CD4-positive, alpha-beta T cell treated with Interleukin-6 for 4 hours (primary cell): Measurements from ENCODE around the gene ZGLP1.
"Not testable (repeated sequence)": the region's sequence is repeated elsewhere in the genome, so short reads cannot be mapped to it uniquely, and the experiment has no call there.

Source experiments
- DNase-seq: peaks from one replicate; pipeline ENCODE4 v3.0.0-alpha.2; 2020; ENCODE audit warnings: mixed read lengths

The ZGLP1 gene

DNA sequence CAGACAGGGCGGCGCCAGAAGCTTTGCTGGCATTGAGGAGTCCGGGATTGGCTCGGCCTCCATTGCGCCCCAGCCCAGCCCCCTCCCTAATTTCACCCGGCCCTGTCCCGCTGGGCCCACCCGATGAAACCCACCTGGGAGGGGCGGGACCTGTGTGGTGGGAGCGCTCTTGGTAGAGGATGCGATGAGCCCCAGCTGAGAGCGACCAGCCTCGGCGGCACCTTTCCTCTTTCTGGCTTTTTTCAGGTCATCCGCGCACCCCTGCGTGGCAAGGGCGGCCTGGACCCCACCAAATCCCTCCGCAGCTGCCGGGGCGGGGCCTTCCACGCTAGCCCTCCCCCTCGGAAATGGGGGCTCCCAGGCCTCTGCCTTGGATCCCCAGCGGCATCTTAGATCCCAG, at the start of gene ZGLP1:
TSS of gene ZGLP1 (minus strand) at position 393 of the 400 bp plus-strand sequence.
- no peak for DNase-seq

DNA sequence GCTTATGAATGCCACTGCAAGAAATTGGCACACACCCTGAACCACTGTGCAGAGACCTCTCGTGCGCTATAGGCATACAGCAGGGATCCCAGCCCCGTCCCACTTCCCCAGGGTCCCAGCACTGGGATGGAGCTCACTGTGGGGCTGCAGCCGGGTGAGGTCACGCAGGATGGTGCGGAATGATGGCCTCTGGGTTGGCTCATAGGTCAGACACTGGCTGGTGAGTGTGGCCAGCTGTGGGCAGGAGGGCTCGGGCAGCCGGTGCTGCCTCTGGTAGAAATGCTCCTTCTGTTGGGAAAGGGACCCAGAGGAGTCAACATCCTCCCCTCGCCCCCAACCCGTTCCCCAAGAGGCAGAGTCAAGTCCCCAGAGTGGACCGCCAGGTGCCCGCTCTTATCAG, 46.8 kb upstream of the ZGLP1 start:
- DNase-seq: no peak

DNA sequence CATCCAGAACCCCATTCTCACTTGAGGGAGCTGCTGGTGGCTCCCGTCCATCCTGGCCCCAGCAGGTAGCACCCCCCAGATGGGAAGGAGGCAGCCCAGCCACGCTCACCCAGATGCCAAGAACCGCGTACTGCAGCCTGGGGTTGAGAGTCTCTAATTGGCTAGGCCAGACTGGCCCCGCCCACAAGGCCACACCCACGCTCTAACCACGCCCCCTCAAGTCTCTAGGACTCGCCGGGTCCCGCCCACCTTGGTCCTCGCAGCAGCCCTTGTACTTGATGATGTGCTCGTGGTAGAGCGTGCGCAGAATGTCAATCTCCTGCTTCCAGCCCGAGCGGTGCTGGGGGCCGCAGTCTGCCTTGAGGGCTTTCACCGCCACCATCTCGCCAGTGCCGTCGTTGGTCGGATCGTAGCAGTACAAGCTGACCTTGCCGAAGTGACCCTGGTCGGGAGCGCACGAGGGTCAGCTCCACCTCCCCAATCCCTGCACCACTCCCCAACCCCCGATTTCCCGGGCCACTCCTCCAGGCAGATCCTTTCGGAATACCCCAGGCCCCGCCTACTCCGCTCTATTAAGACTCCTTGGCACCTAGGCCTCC, 44.3 kb upstream of the ZGLP1 start:
- DNase-seq: peak; percentile 20

DNA sequence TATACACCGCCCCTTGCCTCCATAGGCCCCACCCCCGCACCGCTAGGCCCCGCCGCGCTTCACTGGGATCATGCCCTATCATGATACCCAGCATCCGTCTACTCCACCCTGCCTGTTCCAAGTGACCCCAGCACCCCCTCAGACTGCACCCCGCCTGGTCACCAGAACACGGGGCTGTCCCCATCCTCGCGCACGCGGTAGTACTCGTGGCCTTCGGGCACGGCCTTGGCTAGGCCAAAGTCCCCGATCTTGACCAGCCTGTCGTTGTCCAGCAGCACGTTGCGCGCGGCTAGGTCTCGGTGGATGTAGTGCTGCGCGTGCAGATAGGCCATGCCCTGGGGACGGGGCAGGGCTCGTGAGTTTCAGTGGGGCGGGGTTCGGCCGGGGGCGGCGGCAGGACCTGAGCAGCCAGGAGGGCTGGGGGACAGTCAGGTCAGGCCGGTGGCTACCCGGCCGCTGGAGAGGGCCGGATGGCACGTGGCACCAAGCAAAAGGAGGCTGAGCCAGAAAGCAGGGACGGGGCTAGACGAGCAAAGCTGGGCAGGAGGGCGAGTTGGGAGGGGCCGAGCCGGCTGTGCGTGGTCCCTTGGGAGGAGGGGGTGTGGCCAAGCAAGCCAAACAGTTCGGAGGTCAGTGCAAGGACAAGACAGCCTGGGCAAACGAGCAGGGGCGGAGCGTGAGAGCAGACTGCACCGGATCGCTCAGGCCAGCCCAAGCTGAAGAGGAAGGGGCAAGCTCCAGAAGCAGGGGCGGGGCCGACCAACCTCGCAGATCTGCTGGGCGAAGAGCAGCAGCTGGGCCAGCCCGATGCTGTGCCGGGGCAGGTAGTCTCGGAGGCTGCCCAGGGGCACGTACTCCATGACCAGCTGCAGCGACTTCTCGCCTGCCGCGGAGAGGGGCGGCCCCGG, 43.4 kb upstream of the ZGLP1 start:
- no peak for DNase-seq

DNA sequence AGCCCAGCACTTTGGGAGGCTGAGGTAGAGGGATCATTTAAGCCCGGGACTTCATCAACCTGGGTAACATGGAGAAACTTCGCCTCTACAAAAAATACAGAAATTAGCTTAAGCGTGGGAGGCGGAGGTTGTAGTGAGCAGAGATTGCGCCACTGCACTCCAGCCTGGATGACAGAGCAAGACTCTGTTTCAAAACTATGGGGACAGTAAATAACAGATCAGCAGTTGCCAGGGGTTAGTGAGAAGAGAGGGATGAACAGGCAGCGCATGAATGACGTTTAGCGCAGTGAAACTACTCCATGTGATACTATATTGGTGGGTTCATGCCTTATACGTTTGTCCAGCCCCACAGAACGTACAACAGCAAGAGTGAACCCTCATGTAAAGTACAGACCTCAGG, 36.9 kb upstream of the ZGLP1 start:
- DNase-seq: no peak

DNA sequence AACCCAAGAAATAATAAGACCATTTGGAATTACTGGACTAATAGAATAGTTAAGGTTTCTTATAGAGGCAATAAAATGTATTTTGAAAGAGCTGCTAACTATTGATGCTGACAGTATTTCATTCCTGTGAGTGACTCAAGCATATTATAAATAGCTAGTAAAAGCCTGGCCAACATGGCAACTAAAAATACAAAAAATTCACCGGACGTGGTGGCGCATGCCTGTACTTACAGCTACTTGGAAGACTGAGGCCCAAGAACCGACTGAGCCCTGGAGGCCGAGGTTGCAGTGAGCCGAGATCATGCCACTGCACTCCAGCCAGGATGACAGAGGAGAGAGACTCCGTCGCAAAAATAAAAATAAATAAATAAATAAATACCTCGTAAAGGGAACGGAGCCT, 35.2 kb upstream of the ZGLP1 start:
- no peak for DNase-seq

DNA sequence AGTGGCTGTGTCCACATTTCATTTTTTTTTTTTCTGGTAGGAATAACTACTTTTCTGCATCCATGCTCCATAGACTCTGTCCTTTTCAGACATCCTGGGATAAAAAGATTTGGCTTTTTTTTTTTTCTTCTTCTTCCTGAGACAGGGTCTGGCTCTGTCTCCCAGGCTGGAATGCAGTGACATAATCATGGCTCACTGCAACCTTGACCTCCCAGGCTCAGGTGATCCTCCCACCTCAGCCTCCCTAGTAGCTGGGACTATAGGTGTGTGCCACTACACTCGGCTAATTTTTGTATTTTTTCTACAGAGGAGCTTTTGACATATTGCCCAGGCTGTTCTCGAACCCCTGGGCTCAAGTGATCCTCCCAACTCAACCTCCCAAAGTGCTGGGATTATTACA, 33.9 kb upstream of the ZGLP1 start:
- no peak for DNase-seq

DNA sequence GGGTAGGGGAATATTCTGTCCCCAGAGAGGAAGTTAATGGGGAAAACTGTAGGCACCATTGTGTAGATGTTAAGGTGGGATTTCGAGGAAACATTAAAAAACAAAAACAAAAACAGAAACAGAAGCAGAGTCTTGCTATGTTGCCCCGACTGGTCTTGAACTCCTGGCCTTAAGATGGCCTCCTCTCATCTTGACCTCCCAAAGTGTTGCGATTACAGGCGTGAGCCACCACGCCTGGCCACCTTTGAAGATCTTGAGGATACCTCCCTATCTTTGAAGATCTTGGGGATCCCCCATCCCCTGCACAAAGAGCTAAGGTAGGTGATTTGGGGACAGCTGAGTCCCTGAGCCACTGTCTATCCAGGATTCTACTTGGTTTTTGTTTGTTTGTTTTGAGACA, 30.4 kb upstream of the ZGLP1 start:
- DNase-seq: no peak

DNA sequence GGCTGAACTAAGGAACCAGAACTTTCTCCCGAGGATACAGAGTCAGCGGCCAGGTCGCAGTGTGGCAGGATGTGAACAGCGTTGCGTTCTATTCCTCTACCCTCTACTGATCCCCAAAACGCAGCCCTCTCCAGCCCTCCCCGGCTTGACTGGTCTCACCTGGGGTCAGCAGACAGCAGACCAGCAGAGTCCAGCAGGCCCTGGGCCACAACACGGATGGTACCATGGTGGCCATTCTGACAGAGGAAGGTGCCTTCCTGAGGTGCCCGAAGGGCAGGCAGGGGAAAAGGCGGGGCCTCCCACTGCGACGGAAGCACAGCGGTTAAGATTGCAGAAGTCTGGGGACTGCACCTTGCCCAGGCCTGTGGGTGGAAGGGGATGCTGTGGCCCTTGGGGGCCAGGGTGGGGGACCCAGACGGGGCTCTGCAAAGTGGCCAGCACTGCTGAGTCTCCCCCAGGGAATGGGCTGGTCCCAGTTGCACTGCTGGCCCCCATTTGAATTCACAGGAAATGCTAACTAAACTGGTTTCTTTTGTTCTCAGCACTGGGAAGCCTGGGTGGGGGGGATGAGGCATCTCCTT, 29.9 kb upstream of the ZGLP1 start, which contains the start of gene ICAM3:
TSS of gene ICAM3 (minus strand) at position 245 of the 581 bp plus-strand sequence. CDS start at position 235, 10 bp downstream.
- DNase-seq: peak; percentile 75

DNA sequence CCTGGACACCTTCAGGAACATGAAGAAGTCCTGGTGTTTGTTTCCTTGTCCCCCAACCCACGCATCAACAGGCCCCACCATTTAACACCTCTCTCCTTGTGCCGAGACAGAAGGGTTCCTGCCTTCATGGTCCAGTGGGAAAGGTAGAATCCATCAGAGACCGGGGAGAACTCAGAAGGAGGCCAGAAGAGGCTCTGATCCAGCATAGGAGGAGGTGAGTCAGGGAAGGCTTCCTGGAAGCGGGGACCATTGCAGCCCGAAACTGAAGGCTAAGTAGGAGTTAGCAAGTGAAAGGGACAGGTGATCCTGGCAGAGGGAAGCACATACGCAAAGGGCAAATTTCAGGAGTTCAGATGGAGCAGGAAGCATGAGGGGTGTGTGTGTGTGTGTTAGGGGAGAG, 29.3 kb upstream of the ZGLP1 start:
- DNase-seq: no peak

DNA sequence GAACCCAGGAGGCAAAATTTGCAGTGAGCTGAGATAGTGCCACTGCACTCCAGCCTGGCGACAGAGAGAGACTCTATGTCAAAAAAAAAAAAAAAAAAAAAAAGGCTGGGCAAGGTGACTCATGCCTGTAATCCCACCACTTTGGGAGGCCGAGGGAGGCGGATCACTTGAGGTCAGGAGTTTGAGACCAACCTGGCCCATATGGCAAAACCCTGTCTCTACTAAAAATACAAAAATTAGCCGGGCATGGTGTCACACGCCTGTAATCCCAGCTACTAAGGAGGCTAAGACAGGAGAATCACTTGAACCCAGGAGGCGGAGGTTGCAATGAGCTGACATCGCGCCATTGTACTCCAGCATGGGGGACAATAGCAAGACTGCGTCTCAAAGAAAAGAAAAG, 27.1 kb upstream of the ZGLP1 start:
- DNase-seq: not testable (repeated sequence)

DNA sequence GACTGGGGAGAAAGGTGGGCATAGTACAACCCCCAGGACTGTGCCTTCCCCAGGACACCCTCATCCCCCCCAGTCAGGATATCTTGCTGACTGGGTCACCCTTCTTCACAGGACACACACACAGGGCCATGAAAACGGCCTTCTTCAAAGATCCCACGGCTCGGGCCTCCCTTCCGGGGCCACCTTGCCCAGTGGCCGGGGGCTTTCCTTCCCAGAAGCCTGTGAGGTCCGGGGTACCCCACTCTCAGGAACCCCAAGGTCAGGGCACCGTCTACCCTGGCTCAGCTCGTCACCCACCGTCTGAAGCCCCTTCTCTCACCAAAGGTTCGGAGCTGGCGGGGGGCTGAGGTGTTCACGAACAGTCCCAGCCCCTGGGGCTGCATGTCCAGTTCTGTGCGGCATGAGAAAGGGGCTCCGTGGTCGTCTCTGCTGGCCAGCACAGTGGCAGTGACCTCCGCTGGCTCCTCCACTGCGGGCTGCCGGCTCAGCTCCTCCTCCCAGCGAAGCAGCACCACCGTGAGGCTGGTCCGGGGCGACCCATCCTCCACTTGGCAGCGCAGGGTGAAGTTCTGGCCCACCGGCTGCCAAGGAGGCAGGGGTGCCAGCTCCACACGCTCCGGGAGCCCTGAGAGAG, 25.9 kb upstream of the ZGLP1 start:
- no peak for DNase-seq

DNA sequence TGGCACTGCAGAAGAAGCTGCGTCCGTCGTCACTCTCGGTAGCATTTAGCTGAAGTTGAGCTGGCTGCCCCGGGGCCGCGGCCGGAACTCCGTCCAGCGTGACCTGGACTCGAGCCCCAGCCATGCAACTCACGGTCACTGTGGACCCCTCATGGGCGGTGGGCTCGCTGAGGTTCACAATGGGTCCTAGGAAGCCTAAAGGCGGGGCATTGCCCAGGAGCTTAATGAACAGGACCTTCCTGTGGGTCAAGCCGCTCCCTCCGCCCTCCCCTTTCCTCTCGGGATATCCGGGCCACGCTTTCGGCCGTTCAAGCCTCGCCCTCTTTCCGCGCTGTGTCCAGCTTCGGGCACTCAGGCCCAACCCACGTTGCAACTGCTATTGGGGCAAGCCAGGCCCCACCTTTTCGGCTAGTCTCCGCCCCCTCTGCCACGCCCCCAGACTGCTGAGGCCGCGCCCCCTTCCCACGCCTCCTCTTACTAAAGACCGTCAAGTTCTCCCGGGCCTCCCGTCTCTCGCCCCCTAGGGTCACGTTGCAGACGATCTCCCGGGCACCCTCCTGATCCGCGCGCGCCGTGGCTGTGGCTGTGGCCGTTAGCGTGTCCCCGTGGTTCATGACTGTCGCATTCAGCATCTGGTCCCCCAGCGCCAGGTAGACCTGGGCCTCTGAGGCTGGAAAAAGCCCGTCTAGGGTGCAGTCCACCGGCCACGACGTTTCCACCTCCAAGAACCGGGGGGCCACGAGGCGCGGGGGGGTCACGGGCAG, 25.2 kb upstream of the ZGLP1 start:
- DNase-seq: no peak

DNA sequence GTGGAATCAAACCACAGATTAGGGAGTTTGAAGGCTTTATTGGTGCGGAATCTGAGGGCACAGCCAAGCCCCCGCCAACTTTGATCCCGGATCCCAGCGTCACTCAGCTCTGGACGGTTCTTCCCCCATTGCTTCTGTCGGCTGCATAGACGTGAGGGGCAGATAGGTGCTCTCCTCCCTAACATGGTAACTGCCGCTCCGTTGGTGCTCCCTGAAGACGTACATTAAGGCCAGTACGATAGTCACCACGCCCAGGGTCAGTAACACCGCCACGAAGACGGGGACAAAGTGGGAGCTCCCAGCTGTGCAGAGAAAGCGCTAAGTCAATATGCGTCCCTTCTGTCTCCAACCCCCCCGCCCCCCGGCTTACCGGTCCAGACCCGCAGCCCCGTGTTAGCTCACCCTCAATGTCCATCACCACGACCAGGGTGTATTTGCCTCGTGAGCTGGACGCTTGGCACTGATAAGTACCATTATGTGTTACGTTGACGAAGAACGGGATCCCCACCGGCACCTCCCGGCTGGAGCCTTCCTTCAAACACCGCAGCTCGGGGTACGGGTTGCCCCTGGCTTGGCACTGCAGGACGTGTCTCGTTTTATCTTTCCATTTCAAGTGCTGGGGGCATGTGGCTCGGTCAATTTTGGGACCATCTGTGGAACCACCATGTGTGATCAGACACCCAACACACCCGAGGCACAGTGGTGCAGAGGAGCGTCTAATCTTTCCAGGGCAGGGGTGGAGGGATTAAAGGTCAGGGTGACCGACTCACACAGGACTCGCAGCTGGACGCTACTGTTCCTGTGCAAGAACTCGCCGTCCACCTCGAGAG, 24.4 kb upstream of the ZGLP1 start:
- peak; percentile 12 for DNase-seq

DNA sequence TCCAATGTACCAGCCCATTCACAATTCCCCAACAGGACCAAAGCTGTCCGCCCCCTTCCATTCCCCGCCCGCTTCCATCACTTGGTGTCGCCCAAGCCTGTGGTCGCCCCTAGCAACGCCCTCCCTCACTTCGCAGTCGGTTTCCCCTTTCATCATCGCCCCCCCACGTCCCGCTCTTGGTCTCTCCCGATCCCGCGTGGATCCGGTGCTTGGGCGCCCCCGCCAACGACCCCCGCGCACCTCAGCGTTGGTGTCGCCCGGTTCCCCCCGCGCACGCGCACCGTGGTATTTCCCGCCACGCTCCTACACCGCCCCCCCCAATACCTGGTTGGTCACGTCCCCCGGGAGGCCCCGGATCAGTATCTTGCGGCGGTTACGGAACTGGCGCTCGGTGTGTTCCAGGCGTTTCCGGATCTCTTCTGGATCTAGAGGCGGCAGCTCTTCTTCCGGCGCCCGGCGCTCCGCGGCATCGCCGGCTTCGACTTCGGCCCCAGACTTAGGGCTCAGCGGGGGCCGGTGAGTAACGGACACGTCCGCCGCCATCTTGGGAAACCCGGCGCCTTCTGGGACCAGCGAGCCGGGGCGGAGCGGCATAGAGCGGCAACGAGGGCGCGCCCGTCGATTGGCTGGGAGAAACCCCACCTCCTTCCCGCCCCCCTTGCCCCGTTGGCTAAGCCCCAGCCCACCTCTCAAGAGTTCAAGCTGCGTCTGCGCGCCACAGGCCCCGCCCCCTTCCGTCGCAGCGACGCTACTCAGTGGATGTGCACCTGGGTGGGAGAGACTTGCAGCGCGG, 23.5 kb upstream of the ZGLP1 start, which contains the start of gene RAVER1:
TSS of gene RAVER1 (minus strand) at position 565 of the 793 bp plus-strand sequence. CDS start at position 543, 22 bp downstream.
- DNase-seq: peak; percentile 99

DNA sequence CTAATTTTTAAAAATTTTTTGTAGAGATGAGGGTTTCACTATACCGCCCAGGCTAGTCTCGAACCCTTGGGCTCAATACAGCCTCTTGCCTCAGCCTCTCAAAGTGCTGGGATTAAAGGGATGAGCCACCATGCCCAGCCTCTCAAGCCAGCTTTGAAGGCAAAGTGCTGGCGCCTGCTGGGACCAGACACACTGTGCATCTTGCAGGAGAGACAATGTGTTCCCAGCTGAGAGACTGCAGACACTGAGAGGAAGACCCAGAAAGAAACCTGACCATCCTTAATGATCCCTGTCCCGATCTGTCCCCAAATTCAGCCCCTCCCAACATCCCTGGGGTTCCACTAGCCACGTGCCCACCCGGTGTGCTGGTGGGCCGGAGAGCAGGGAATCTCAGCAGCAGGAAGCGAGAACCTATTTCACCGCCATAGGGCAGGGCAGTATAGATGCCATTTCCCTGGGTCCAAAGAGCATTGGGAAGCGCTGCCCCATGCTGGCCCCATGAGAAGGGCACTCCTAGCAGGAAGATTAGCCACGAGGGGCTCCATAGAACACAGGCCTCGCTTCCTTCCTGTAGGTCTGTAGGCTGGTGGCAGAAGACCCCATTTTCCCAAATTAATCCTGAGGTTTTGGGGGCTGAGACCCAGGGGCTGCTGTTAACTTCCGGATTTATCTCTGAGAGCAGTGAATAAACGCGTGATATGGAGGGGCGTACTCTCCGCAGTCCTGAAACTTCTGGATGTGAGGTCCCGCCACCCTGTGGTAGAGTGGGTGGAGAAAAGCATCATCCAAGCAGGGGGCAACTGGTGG, 22.7 kb upstream of the ZGLP1 start:
- DNase-seq: no peak

DNA sequence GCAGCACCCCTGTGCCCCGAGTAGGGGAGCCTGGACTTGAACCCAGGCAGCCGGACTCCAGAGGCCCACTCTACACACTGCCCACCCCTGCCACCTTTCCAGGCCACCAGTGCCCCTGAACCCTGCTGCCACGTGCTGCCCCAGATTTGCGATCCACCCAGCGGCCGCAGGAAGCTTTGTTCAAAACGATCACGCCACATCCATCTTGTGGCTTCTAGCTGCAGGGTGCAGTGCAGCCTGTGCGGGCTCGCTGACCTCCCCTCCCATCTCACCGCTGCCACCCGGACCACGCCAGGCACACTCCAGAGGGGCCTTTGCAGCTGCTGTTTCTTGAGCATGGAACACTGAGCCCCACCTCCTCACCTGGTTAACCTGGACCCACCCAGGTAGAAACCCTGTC, 19.9 kb upstream of the ZGLP1 start:
- no peak for DNase-seq

DNA sequence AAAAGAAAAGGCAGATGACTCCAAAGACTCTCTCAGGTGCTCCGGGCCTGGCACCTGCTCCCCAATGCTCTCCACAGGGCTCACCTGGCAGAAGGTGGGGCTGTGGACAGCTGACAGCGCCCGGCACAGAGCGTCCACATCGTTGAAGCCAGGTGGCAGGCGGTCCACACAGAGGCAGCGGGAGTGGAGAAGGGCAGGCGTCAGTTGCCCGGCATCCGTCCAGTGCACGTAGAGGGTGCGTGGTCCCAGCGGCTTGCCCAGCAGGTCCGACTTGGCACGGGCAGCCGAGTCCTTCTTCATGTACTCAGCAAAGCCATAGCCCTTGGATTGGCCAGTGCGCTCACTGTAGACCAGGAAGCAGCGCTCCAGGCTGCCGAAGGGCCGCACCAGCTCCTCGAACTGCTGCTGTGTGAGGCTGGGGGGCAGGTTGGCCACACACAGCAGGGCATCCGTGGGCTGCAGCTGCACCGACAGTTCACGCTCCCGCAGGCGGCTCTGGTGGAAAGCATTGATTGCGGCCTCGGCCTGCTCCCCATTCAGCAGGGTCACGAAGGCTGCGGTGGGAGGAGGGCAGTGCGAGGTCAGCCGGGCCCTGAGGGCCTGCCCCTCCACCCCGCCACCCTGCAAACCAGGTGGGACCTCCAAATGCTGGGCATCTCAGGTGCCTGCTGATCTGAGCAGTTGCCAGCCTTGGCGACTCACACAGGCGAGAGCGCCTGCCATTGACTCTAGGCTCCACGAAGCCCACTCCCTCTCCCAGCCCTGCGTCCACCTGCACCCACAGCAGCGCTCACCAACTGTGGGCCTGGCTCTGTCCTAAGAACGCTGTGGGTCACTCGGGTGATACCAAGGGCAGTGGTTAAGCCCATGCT, 19.2 kb upstream of the ZGLP1 start:
- no peak for DNase-seq

DNA sequence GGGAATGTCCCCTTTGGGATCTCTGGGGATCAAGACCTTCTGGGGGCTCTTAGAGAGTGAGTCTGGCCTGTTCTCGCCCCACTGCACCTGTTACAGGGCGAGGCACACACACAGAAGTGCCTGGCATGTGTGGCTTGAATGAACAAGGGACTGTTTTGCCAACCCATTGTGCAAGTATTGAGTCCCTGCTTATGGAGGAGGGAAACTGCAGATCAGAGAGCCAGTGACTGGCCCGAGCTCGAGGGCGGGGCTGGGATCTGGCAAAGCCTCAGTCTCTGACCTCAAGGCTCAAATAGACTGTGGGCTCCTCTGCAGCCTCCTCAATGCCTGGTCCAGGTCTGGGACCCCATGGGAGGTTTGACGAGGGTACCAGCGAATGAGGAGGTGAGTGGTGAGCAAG, 18.2 kb upstream of the ZGLP1 start:
- no peak for DNase-seq
